K562 (cell line): ENCODE results near the gene CYP2D6. TPM values are rescaled to one million over a fixed set of nuclear protein-coding genes. Genes with fewer than 3 reads are reported as not detected.

Experiments
- ATAC-seq: fragments of 200-7000 bp; cut with Tn5 transposase; 3 replicates; pipeline ENCODE4 v1.9.1; 2020; ENCODE audit warnings: moderate library complexity
- BruUV-seq: library from RNA; stranded (reverse); fragments of 400-500 nt; replicated peaks from 2 replicates; lab custom pipeline; 2021; lab: Mats Ljungman, UMichigan
- CTCF ChIA-PET: fragments of 300-600 bp; formaldehyde crosslinking; extraction: SDS; loops from one replicate; lab custom pipeline; 2021; ENCODE audit warnings: low intra/inter-chr PET ratio; lab: Yijun Ruan, JAX
- POLR2A ChIA-PET: fragments of 300-600, 350-650 bp; sonication (Branson Sonifier 250); formaldehyde crosslinking; extraction: SDS; loops from one replicate; lab custom pipeline; 2021; ENCODE audit warnings: antibody characterized with exemption, inconsistent platforms; lab: Yijun Ruan, JAX
- DNase-seq, 4 experiments: peaks; one replicate each; pipeline versions ENCODE4 v3.0.0 to v3.0.0-alpha.2; 2011 to 2018; ENCODE audit warnings: low spot score in 3 of 4, mixed read lengths in 3 of 4; ENCODE audit errors: extremely low read depth in 1 of 4
- FAIRE-seq: peaks from 2 replicates; lab custom pipeline; 2011; peaks lifted over from hg19 to GRCh38; lab: Jason Lieb, UNC
- H2AFZ ChIP-seq: 2 replicates; pipeline ENCODE4 v1.6.0; 2011; ENCODE audit warnings: low read depth, low read length, control low read depth, inconsistent platforms
- H3K27ac ChIP-seq: fragments of 200-600 bp; 3 replicates; pipeline ENCODE4 v1.8.0; 2011; ENCODE audit warnings: low read depth, mild to moderate bottlenecking, control low read depth, inconsistent platforms, low read length, moderate library complexity, mixed read lengths; ENCODE audit errors: extremely low read depth
- H3K27me3 ChIP-seq, 2 experiments: fragments of 300-600 bp in 1 of 2; 2 replicates in 1 of 2; 3 replicates in 1 of 2; pipeline versions ENCODE4 v1.6.0 to v1.8.0; 2011; ENCODE audit warnings: inconsistent platforms in 2 of 2, low read length in 2 of 2, mild to moderate bottlenecking in 1 of 2, mixed read lengths in 1 of 2, moderate library complexity in 1 of 2; ENCODE audit not compliant: control insufficient read depth in 2 of 2, insufficient read depth in 2 of 2
- H3K36me3 ChIP-seq: fragments of 300-600 bp; 3 replicates; pipeline ENCODE4 v1.8.0; 2011; ENCODE audit warnings: mild to moderate bottlenecking, low read length, inconsistent platforms; ENCODE audit not compliant: control insufficient read depth, insufficient read depth
- H3K4me1 ChIP-seq, 2 experiments: fragments of 200-600 bp in 1 of 2; replicated peaks in 1 of 2; 2 replicates in 1 of 2; 3 replicates in 1 of 2; pipeline versions ENCODE4 v1.5.1 to v1.8.0; 2011; ENCODE audit warnings: inconsistent platforms in 2 of 2, low read length in 2 of 2, mild to moderate bottlenecking in 1 of 2, mixed read lengths in 1 of 2, moderate library complexity in 1 of 2; ENCODE audit not compliant: control insufficient read depth in 2 of 2, insufficient read depth in 2 of 2
- H3K4me2 ChIP-seq: 2 replicates; pipeline ENCODE4 v1.6.1; 2011; ENCODE audit warnings: low read length, control low read depth, inconsistent platforms, mixed read lengths; ENCODE audit not compliant: insufficient read depth
- H3K4me3 ChIP-seq: fragments of 200-600 bp; sonication (generic), shearing (Covaris generic); 2 replicates; pipeline ENCODE4 v1.5.1; 2016; ENCODE audit warnings: control low read depth, inconsistent platforms
- H3K79me2 ChIP-seq: fragments of 200-600 bp; 3 replicates; pipeline ENCODE4 v1.8.0; 2011; ENCODE audit warnings: low read length, inconsistent platforms; ENCODE audit not compliant: control insufficient read depth, insufficient read depth
- H3K9ac ChIP-seq, 2 experiments: 2 replicates each; pipeline versions ENCODE4 v1.6.0 to v1.6.1; 2011; ENCODE audit warnings: low read depth in 2 of 2, low read length in 2 of 2, control low read depth in 1 of 2, inconsistent platforms in 1 of 2, mild to moderate bottlenecking in 1 of 2, mixed read lengths in 1 of 2; ENCODE audit not compliant: insufficient read depth in 1 of 2
- H3K9me1 ChIP-seq: one replicate; pipeline ENCODE4 v1.6.0; 2011; ENCODE audit warnings: inconsistent platforms, mild to moderate bottlenecking, low read length, moderate library complexity; ENCODE audit not compliant: control insufficient read depth, insufficient read depth
- H3K9me3 ChIP-seq: replicated peaks from 2 replicates; pipeline ENCODE4 v1.5.1; 2011; ENCODE audit warnings: low read depth, low read length, inconsistent platforms; ENCODE audit not compliant: control insufficient read depth, insufficient read depth
- H4K20me1 ChIP-seq: replicated peaks from 2 replicates; pipeline ENCODE4 v1.6.1; 2011; ENCODE audit warnings: low read length, inconsistent platforms, mixed read lengths; ENCODE audit not compliant: control insufficient read depth, insufficient read depth
- CEBPG ChIP-seq, 3 experiments: fragments of 200-800 bp in 1 of 3; sonication (Bioruptor generic) in 1 of 3; sonication (generic) in 1 of 3; formaldehyde crosslinking in 1 of 3; IDR thresholded peaks in 2 of 3; conservative IDR thresholded peaks in 1 of 3; 2 replicates each; pipeline versions ENCODE4 v1.6.1 to v1.8.0; 2016 to 2022; ENCODE audit warnings: missing compliant biosample characterization in 2 of 3, missing genetic modification characterization in 2 of 3, mild to moderate bottlenecking in 1 of 3, missing genetic modification reagents in 1 of 3
- EGR1 ChIP-seq: fragments of 450-650 bp; conservative IDR thresholded peaks from 2 replicates; pipeline ENCODE4 v1.6.1; 2017; ENCODE audit warnings: mild to moderate bottlenecking
- MYC ChIP-seq, 2 experiments: fragments of 250-450 bp in 1 of 2; sonication (Bioruptor Pico) in 1 of 2; IDR thresholded peaks; 2 replicates each; pipeline versions ENCODE4 v1.5.1 to v1.6.1; 2012 to 2021; ENCODE audit warnings: low read depth in 2 of 2, borderline replicate concordance in 1 of 2, improper control_type of control experiment in 1 of 2, low read length in 1 of 2, mild to moderate bottlenecking in 1 of 2, moderate library complexity in 1 of 2
- POLR2G ChIP-seq: fragments of 200-400 bp; formaldehyde crosslinking; IDR thresholded peaks from 2 replicates; pipeline ENCODE4 v1.6.1; 2017; ENCODE audit warnings: low read depth, mild to moderate bottlenecking, antibody characterized with exemption, low read length, moderate library complexity
- RBM22 ChIP-seq: fragments of 200-400 bp; formaldehyde crosslinking; IDR thresholded peaks from 2 replicates; pipeline ENCODE4 v1.6.1; 2018; ENCODE audit warnings: low read length, low read depth; ENCODE audit not compliant: poor library complexity, severe bottlenecking
- SAFB ChIP-seq: fragments of 200-400 bp; formaldehyde crosslinking; IDR thresholded peaks from 2 replicates; pipeline ENCODE4 v1.6.1; 2017; ENCODE audit warnings: low read depth, low read length, borderline replicate concordance
- STAT5A ChIP-seq: IDR thresholded peaks from 2 replicates; pipeline ENCODE4 v1.6.1; 2012; ENCODE audit warnings: low read length, inconsistent platforms, borderline replicate concordance
- ZBTB33 ChIP-seq: sonication (generic); formaldehyde crosslinking; IDR thresholded peaks from 2 replicates; pipeline ENCODE4 v1.8.1; 2023; ENCODE audit warnings: mild to moderate bottlenecking, missing genetic modification reagents
- WGBS: fragments of 100-300 bp; shearing (Covaris generic); methylation state at CpG from one replicate; pipeline ENCODE4 v1.1.6; 2016; ENCODE audit warnings: low coverage, mixed read lengths; ENCODE audit not compliant: insufficient coverage; ENCODE audit errors: missing lambda C conversion rate; 5-methylcytosine and 5-hydroxymethylcytosine counted together
- in situ Hi-C: fragments of 300-500 bp; cut with MboI; formaldehyde crosslinking; loops from 4 replicates; pipeline ENCODE4 v1.15.0; 2018; ENCODE audit warnings: inconsistent platforms, mixed read lengths
- intact Hi-C: fragments of 100-400 bp; cut with micrococcal nuclease; formaldehyde crosslinking; loops from 2 replicates; pipeline ENCODE4 v1.14.2; 2022
- polyA plus RNA-seq, 8 experiments: library from polyadenylated mRNA; depleted of rRNA in 4 of 8; stranded (reverse) in 5 of 8; unstranded in 3 of 8; fragments of >200 nt; fragmentation: Nextera tagmentation in 2 of 8; fragmentation: Illumina TruSeq in 1 of 8; extraction: Ambion mirVana in 2 of 8; extraction: Trizol in 1 of 8; gene quantifications; 2 replicates each; pipeline versions ENCODE4 v1.2.1 to v1.2.3, GENCODE V29; 2011 to 2014; ENCODE audit warnings: inconsistent platforms in 1 of 8, missing spikeins in 1 of 8
- total RNA-seq, 7 experiments: library from RNA; depleted of rRNA in 6 of 7; stranded (reverse); fragments of >200 nt in 6 of 7; fragmentation: Illumina TruSeq in 2 of 7; extraction: Trizol in 2 of 7; gene quantifications; 2 replicates each; pipeline versions ENCODE4 v1.2.1 to v1.2.3, GENCODE V29; 2011 to 2021; ENCODE audit warnings: low replicate concordance in 1 of 7

CYP2D6 gene
- total and polyA plus RNA-seq, 9 of the 15 experiments (the other 6 are each of a cell fraction or from before 2014, with no cell fraction given): 0.04 to 0.20 (median 0.09) TPM; not detected in 5

- Histone ChIP-seq H3K9me1 (no peaks in the 10 kb centered on the region), H3K9ac (no peak overlapping the region), H3K27me3 (no peaks in the 10 kb centered on the region), H3K4me2 (no peak overlapping the region), H3K4me1 (peaks cover 0 to 13% of the 10 kb centered on the region in 2 experiments; a peak in 2 of 5 replicates), H3K9me3 (no peaks in the 10 kb centered on the region), H3K79me2 (no peaks in the 10 kb centered on the region), H4K20me1 (no peaks in the 10 kb centered on the region), H2AFZ (no peak overlapping the region)
- intact Hi-C loops: no loop called here
- POLR2A ChIA-PET: interaction anchor here (0.5 to 0.7 kb wide), 3 partner anchors 19 to 236 kb away, joined by 3 read pairs; no protein-coding TSS in a partner anchor
- BruUV-seq: no TSS peak
- WGBS: 16% methylated on average over 13 of the region's 43 CpGs
- FAIRE-seq (no peak), DNase-seq (peak; percentile 18 to 69 (median 56))
- TF ChIP-seq POLR2G (peak; percentile 47; the same call in 1 of the 2 replicates), CEBPG (CRISPR knock-in tag; IDR thresholded peaks at IDR 0.05) (0 out of 2 replicates have a peak, but pooled peaks have one; percentile 30), CEBPG (tag; conservative IDR thresholded peaks at IDR 0.05 in 1 of 2, IDR thresholded peaks at IDR 0.05 in 1 of 2) (no peak), STAT5A (no peak), SAFB (peak; percentile 62; the same call in 1 of the 2 replicates), MYC (IDR thresholded peaks at IDR 0.05; ENCODE audit: low read depth, low read length) (no peak), MYC (CRISPR knock-in tag; IDR thresholded peaks at IDR 0.05; ENCODE audit: borderline replicate concordance, low read depth) (no peak), EGR1 (peak; percentile 57), ZBTB33 (CRISPR knock-in tag) (0 out of 2 replicates have a peak, but pooled peaks have one; percentile 52), RBM22 (peak; percentile 36)
- TF ChIP-seq, all 486 proteins: peak for 6
- peak; percentile 82 for ATAC-seq
- H3K4me3 ChIP-seq: no peak overlapping the region
- no peak overlapping the region for H3K27ac ChIP-seq
- in situ Hi-C loops: no loop called here
- CTCF ChIA-PET: interaction anchor here (0.6 kb wide), 1 partner anchor 41 kb away, joined by 3 read pairs; no protein-coding TSS in a partner anchor
- no peaks in the 10 kb centered on the region for H3K36me3 ChIP-seq
Observed at GRCh38 chr22:42151924-42152635, 21.5 kb upstream of the CYP2D6 start.
